B cell (primary cell): ENCODE results near the gene LAMA1.

Source experiments
- CTCF ChIP-seq: fragments of 200-600 bp; IDR thresholded peaks from one replicate; pipeline ENCODE4 v1.8.0; 2022; ENCODE audit warnings: antibody characterized with exemption, mild to moderate bottlenecking
- EZH2 ChIP-seq: IDR thresholded peaks from 2 replicates; pipeline ENCODE4 v1.6.1; 2012; ENCODE audit warnings: borderline replicate concordance, low read depth, mild to moderate bottlenecking, moderate library complexity, low read length; ENCODE audit not compliant: insufficient read depth, poor library complexity, severe bottlenecking

- TF ChIP-seq CTCF, result no peak
- TF ChIP-seq EZH2, result no peak
Observed at GRCh38 chr18:7020995-7021777, 96.4 kb downstream of the LAMA1 start.
